K562 (cell line): ENCODE measurements around the gene DTNB.

Experiments
- CBX8 ChIP-seq: fragments of 200-600 bp; sonication (generic); IDR thresholded peaks from 2 replicates; pipeline ENCODE4 v1.6.1; 2012; ENCODE audit warnings: borderline replicate concordance, mixed run types, low read depth, mild to moderate bottlenecking, moderate library complexity, mixed read lengths, low read length, control low read depth, inconsistent platforms; ENCODE audit not compliant: poor library complexity, severe bottlenecking; ENCODE audit errors: extremely low read depth
- CTCF ChIP-seq, 3 experiments: IDR thresholded peaks in 2 of 3; conservative IDR thresholded peaks in 1 of 3; 2 replicates each; pipeline ENCODE4 v1.5.1; 2011 to 2012; ENCODE audit warnings: low read length in 3 of 3, mild to moderate bottlenecking in 3 of 3, control low read depth in 2 of 3, improper control_type of control experiment in 1 of 3, inconsistent platforms in 1 of 3, low read depth in 1 of 3, mixed read lengths in 1 of 3, moderate library complexity in 1 of 3; ENCODE audit not compliant: insufficient read depth in 2 of 3
- GABPA ChIP-seq: fragments of 200-800 bp; sonication (Bioruptor generic); conservative IDR thresholded peaks from 2 replicates; pipeline ENCODE4 v1.6.1; 2016; ENCODE audit warnings: low read depth, missing genetic modification characterization, missing compliant biosample characterization
- MXI1 ChIP-seq: IDR thresholded peaks from 2 replicates; pipeline ENCODE4 v1.6.1; 2011; ENCODE audit warnings: low read depth, mild to moderate bottlenecking, improper control_type of control experiment, low read length
- POLR2A ChIP-seq: fragments of 450-650 bp; conservative IDR thresholded peaks from 2 replicates; pipeline ENCODE4 v1.6.1; 2016
- POLR2AphosphoS5 ChIP-seq: IDR thresholded peaks from 2 replicates; pipeline ENCODE4 v1.6.1; 2011; ENCODE audit warnings: mild to moderate bottlenecking, low read depth, low read length, moderate library complexity; ENCODE audit not compliant: control insufficient read depth, insufficient read depth
- SP1 ChIP-seq: sonication (generic); formaldehyde crosslinking; IDR thresholded peaks from 2 replicates; pipeline ENCODE4 v1.8.1; 2022; ENCODE audit warnings: mild to moderate bottlenecking, missing genetic modification reagents
- TF ChIP-seq, protein P1 (sequence below): sonication (generic); formaldehyde crosslinking; IDR thresholded peaks from 2 replicates; pipeline ENCODE4 v1.8.0; 2022; ENCODE audit warnings: missing genetic modification reagents, mild to moderate bottlenecking, borderline replicate concordance

DNA sequence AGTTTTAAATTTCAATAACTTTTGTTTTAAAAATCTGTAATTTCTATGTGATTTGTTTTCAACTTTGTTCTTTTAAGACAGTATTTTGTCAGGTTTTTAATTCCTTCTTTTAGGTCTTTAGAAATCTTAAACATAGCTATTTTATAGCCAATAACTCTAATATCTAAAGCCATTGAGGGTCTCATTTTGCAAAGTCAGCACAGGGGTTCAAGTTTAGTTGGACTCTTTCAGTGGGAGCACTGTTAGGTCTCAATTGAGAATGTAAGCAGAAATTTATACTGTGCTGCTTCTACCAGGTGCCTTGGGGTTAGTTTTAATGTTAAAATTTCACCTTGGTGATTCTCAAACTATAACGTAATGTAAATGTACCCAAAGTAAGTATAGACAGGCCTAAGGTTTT, 226.4 kb downstream of the DTNB start:
- TF ChIP-seq SP1 (no peak), CTCF (IDR thresholded peaks at IDR 0.05 in 2 of 3, conservative IDR thresholded peaks at IDR 0.05 in 1 of 3; ENCODE audit: insufficient read depth in 2 of 3, low read depth in 1 of 3, low read length in 3 of 3) (no peak), GABPA (tag) (no peak), POLR2AphosphoS5 (no peak), POLR2A (no peak), MXI1 (no peak), CBX8 (no peak)
- TF ChIP-seq, protein P1, sequence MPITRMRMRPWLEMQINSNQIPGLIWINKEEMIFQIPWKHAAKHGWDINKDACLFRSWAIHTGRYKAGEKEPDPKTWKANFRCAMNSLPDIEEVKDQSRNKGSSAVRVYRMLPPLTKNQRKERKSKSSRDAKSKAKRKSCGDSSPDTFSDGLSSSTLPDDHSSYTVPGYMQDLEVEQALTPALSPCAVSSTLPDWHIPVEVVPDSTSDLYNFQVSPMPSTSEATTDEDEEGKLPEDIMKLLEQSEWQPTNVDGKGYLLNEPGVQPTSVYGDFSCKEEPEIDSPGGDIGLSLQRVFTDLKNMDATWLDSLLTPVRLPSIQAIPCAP (CRISPR knock-in tag): no peak
